ENCODE results near the gene TEX36.
"Not testable (repeated sequence)": the region's sequence is repeated elsewhere in the genome, so short reads cannot be mapped to it uniquely, and the experiment has no call there.

TEX36 gene

DNA sequence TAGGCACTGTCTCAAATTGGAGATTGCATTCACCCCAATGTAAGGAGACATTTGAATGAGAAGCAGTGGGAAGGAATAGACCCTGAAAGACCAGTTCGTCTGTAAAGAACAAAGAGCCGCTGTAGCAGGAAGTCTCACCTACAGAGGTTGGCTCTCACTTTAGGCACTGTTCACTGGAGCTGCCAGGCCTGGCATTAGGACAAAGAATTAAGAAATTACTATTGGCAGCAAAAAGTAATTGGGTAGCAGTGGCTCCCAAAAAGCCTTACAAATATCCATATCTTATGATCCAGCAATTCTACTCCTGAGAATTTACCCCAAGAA, 10.5 kb upstream of the TEX36 start:
- H3K4me3 ChIP-seq (ENCODE audit: low read length): no peak overlapping the region
- no peak for DNase-seq (ENCODE audit: low read depth, low spot score)

DNA sequence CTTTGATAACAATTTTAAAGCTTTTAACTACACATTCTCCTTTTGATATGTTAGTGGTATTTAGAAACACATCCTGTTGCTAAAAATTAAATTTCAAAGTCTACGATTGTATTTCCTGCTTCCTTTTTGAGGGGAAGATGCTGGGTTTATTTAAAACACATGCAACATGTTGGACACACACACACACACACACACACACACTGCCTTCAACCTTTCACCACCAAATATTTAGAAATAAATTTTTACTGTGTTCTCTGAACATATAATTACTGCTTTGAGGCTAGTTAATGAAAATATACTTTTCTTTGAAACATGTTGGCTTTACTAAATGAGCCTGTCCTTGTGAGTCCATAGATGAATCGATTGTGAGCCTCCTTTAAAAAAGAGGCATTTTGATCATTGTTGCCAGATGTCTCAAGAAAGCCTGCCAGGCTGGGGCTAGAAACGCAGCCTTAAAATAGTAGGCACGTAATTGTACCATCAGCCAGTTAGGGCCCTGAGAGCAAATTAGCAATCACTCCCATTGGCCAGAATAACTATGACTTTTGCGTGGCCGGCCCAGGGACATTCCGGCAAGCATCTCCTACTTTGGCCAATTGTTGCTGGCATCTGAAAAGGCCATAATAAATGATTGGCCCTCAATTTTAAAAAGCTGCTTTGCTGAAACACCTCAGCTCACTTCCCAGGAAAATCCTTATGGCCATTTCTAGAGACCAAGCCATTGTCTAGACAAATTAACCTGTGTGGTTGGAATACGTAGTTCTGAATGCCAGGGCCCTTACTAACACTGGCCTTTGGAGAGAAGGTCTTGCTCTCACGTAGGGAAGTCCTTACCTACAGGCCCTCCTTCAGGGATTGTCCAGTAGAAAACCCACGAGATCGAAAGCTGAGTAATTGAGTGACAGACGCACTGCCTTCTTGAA, 9.9 kb upstream of the TEX36 start:
- no peak overlapping the region for H3K4me3 ChIP-seq (ENCODE audit: low read length)
- peak; percentile 30 for DNase-seq (ENCODE audit: low read depth, low spot score)

DNA sequence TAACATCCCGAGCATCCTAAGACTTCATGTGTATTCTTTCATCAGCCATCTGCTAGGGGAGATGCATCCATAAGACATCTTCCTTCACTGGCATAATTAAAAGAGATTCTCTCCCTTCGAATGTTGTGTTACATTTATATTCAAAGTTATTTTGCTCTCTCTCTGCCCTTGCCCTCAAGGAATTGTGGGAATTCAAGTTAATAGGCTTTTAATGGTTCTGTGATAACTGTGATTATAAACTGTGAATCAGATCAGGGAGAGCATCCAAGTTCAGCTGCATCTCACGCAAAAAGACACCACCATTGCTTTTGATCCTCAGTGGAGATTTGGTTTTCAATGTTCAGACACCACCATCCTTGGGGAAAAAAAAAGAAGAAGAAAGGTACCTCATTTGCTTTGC, 9.2 kb upstream of the TEX36 start:
- DNase-seq (ENCODE audit: low read depth, low spot score): no peak
- no peak overlapping the region for H3K4me3 ChIP-seq (ENCODE audit: low read length)

DNA sequence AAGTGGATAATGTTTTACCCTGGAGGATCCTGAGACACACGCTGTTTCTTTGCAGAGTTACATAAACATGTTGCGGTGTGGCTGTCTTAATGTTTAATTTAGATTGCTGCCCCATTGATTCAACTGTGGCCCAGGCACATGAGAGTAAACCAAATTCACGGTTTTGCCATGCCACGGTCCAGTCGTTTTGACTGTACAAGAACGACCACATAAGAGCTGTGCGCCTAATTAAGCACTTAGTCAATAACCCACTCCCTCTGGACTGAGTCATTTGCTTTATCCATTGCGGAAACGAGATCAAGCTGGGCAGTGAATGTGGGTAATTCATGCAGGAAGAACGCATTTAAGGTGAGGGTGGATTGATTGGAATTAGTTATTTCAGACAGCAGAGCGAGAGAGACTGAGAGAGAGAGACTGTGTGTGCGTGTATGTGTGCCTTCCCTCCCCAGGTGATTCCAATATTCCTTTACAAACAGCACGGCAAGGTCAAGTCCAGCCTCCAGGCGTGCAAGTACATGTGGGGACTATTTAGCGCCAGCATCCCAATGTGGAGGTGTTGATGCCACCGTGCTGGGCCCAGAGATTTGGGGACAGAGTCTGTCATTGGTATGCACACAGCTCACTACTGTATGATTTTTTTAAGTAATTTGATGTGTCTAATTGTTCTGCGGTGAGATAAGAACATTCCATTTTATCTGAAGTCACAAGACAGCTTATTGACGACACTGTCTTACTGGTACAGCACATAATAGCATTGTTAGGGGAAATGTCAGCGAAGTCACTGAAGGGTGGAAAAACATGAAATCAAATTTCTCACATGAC, 8.4 kb upstream of the TEX36 start:
- no peak for DNase-seq (ENCODE audit: low read depth, low spot score)
- no peak overlapping the region for H3K4me3 ChIP-seq (ENCODE audit: low read length)

DNA sequence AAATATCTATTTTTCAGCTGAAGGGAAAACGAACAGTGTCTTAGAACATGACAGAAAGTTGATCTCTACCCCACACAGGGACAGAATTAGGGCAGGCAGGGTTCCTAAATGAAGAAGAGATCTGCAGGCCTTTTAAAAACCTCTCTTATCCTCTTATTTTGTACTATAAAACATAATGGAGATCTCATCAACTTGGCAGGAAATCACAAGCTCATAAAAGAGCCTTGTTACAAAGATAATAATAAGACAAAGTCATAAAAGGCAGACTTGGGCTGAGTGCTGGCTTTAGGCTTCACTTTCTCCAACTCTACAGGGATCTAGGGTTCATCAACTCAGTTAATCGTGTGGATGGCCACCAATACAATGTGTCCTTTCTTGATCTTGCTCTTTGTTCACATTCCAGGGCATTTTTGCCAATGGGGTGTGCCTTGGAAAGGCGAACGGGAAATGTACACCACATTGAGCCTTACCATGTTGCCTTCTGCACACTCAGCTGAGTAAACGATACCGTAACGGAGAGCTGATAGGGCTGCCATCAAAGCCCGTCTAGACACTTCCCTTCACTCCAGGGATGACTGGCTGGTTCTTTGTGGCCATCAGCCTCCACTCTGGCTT, 7.1 kb upstream of the TEX36 start:
- no peak for DNase-seq (ENCODE audit: low read depth, low spot score)

DNA sequence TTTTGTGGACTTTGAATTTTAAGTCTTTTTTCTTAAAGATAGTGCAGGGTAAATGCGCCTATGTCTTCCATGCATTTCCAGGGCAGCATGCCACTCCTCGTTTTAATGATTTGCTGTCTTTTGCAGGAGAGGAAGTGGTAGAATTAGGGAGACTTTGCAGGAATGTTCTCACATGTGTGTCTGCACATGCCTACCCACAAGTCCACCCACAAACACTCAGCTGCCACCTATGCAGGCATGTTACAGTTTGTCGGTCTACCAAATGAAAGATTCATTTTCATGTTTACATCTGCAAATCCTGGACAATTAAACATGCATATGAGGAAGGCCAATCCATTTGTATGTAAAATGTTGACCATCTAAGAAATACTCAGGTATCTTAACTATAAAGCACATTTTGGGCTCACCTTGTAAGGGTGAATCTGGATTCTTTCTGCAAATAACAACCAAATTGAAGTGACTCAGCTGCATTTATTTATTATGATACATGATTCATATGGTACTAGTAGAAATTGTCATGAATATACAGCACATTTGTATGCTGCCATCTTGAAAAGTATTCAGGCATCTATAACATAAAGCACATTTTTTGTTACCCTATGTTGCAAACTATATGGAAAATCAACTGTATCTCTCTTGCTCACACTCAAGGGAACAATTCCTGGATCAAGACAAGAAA, 4.7 kb upstream of the TEX36 start:
- no peak for DNase-seq (ENCODE audit: low read depth, low spot score)
- H3K4me3 ChIP-seq (ENCODE audit: low read length): no peak overlapping the region

More for the DNA sequence above, 7.1 kb upstream of the TEX36 start:
- no peak overlapping the region for H3K4me3 ChIP-seq (ENCODE audit: low read length)

DNA sequence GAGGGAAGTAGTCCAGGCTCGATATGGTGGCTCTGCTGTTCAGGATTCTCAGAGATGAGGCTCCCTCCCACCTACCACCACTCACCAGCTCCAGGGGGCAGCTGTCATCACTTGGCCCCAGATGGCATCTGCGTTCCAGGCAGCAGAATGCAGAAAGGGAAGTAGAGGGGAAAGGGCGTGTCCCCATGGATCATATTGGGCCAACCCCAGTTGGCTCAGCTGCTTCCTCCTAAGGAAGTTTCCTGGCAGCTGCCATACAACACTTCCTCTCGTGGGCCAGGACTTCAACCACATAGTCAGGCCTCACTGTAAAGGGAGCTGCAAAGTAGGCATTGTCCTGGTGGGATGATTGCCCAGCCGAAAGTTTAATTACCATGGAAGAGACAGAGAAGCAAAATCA, 1.6 kb upstream of the TEX36 start:
- no peak overlapping the region for H3K4me3 ChIP-seq (ENCODE audit: low read length)
- no peak for DNase-seq (ENCODE audit: low read depth, low spot score)

DNA sequence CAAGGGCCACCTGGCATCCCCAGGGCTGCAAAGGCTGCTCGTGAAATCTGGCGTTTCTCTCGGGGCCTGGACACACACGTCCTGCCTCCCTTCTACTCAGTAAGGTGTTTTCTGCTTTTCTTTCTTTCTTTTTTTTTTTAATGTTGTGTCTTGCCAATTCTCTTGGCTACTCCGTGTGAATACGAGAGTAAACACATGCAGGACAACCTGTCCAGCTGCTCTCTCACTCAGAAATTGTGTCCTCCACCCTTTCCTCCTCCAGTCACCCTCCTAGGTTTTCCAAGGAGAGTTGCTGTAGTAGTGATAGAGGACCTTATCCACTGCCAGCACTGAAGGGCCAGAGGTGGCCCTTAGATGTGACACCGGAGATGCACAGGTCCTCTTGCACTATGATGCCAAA, 858 bp upstream of the TEX36 start:
- DNase-seq (ENCODE audit: low read depth, low spot score): no peak
- H3K4me3 ChIP-seq (ENCODE audit: low read length): no peak overlapping the region

DNA sequence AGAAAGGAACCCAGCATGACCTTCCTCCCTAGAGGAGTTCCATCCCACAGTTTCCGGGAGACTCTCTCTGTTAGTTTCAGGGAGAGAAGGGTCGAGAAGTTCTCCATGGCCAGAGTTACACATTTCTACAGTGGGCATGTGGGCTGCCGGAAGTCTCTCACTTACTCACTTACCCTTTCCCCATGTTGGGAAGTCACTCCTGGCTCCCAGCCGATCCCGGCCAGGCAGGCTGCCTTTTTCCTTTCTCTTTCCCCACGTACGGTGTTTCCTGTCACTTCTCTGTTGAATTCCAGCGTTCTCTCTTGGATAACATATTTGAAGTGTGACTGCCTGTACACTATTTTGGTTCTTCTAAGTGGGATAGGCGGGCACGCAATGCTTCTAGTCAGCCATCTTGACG, 3.5 kb downstream of the TEX36 start:
- no peak for DNase-seq (ENCODE audit: low read depth, low spot score)
- H3K4me3 ChIP-seq (ENCODE audit: low read length): no peak overlapping the region

DNA sequence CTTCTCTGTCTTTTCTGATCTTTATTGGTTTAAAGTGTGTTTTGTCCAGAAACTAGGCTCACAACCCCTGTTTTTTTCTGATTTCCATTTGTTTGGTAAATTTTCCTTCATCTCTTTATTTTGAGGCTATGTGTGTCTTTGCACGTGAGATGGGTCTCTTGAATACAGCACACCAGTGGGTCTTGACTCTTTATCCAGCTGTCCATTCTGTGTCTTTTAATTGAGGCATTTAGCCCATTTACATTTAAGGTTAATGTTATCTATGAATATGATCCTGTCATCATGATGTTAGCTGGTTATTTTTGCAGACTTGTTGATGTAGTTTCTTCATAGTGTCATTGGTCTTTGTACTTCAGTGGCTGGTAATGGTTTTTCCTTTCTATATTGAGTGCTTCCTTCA, 10.1 kb downstream of the TEX36 start:
- DNase-seq (ENCODE audit: low read depth, low spot score): no peak
- H3K4me3 ChIP-seq (ENCODE audit: low read length): no peak overlapping the region

DNA sequence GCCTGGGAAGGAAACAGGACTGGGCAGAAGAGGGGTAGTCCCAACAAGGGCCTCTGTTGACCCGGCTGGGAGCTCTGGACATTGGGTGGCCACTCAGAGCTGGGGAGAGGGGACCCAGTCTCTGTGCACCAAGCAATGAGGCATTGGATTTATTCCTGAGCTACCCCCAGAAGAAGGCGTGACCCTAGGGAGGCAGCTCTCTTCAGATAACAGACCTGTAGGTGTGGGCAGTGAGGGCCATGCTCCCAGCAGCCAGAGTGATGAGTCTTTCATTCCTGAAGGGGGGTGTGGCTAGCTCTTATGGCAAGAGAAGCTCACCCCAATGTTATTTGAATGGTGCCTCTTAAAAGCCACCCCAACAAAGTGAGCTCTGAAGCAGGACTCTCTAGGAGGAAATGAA, 20.4 kb downstream of the TEX36 start:
- DNase-seq (ENCODE audit: low read depth, low spot score): no peak

DNA sequence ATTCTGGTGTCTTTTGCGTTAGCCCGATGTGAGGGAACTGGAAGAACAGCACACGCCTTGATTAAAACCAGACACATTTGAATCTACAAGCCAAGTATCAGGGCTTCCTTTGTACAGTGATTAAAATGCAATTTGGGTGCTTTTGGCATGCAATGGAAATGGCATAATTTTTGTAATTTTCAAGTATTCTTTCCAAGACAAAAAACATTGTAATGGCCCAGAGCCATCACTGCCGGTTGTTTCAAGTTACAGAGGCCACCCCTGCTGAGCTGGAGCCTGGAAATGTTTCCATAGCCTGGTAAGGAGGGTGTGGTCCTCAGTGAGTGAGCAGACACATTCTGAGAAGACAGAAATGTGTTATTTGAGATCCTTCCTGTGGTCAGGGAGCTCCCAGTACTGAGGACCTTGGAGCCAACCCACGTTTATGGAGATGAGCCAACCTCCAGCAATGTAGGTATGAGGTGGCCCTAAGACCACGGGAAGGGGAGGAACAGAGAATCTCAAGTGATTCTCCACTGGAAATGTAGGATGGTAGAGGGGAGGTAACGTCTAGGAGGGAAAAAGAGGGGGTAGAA, 20.9 kb downstream of the TEX36 start:
- H3K4me3 ChIP-seq (ENCODE audit: low read length): no peak overlapping the region
- no peak for DNase-seq (ENCODE audit: low read depth, low spot score)

More for the DNA sequence above, 20.4 kb downstream of the TEX36 start:
- no peak overlapping the region for H3K4me3 ChIP-seq (ENCODE audit: low read length)

DNA sequence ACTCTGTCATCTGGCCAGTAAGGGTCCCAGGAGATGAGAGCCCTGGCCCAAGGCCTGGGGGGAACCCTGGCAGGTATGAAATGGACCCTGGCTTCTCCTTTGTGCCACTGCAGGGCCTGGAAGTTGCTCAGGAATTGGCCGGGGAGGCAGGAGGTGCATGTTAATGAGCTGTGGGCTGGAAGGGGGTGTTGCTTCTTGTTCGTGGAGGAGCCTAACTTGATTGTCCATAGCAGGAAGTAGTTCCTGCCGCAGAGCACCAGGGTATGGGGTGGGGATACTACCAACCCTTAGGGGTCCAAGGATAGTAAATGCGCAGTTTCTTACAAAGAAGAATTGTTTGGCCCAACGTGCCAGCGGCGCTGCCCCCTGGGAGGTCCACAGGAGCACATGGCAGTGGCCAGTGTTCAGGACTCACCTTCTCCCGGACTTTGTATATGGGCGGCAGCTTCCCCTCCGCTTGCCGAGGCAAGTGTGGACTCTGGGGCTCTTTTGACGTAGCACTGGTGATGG, 21.5 kb downstream of the TEX36 start:
- DNase-seq (ENCODE audit: low read depth, low spot score): no peak
- no peak overlapping the region for H3K4me3 ChIP-seq (ENCODE audit: low read length)

DNA sequence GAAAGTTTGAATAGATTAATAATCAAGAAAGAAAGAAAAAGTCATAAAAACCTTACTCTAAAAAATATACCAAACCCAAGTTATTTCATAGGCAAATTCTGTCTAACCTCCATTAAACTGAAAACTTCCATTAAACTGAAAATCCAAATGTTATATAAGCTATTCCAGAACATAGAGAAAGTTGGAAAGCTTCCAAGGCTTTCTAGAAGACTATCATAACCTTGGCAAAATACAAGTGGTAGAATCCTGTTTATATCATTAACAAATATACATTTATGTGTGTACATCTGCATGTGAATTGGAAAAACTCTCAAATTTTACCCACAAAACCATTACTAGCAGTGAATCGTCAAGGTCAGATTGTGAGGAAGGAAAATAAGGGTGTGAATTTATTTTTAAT, 23.9 kb downstream of the TEX36 start:
- DNase-seq (ENCODE audit: low read depth, low spot score): no peak
- H3K4me3 ChIP-seq (ENCODE audit: low read length): no peak overlapping the region

DNA sequence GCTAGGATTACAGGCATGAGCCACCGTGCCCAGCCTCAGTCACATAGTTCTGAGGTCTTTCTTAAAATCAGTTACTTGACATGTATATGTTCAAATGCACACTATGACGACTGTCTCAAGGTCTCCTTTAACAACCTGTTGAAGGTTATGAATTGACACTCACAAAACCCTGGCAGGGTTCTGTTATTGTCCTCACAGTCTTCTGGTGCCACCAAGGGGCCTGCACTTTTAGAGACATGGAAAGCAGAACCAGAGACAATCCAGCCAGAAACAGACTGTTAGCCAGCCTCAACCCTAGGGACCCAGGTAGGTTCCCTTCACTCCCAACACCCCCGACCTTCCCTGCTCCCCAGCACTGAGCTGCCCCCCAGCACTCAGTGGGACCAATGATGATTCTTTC, 26.4 kb downstream of the TEX36 start:
- H3K4me3 ChIP-seq (ENCODE audit: low read length): no peak overlapping the region
- DNase-seq (ENCODE audit: low read depth, low spot score): no peak

DNA sequence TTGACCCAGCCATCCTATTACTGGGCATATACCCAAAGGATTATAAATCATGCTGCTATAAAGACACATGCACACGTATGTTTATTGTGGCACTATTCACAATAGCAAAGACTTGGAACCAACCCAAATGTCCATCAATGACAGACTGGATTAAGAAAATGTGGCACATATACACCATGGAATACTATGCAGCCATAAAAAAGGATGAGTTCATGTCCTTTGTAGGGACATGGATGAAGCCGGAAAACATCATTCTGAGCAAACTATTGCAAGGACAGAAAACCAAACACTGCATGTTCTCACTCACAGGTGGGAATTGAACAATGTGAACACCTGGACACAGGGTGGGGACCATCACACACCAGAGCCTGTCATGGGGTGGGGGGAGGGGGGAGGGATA, 29.9 kb downstream of the TEX36 start:
- DNase-seq (ENCODE audit: low read depth, low spot score); H3K4me3 ChIP-seq (ENCODE audit: low read length): not testable (repeated sequence)

DNA sequence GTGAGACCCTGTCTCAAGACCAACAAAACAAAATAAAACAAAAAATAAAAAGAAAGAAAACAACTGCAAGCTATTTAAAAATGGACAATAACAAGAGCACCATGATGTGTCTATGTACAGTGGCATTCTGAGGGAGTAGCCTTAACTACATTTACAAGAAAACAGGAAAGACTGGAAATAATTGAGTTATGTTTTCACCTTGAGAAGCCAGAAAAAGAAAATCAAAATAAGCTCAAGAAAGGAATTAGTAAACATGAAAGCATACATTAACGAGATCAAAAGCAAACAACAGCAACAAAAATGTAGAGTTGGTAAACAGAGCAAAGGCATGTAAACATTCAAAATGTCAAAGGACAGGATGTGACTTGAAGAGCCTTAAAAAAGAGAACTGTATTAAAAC, 36.7 kb downstream of the TEX36 start:
- no peak overlapping the region for H3K4me3 ChIP-seq (ENCODE audit: low read length)
- DNase-seq (ENCODE audit: low read depth, low spot score): no peak

DNA sequence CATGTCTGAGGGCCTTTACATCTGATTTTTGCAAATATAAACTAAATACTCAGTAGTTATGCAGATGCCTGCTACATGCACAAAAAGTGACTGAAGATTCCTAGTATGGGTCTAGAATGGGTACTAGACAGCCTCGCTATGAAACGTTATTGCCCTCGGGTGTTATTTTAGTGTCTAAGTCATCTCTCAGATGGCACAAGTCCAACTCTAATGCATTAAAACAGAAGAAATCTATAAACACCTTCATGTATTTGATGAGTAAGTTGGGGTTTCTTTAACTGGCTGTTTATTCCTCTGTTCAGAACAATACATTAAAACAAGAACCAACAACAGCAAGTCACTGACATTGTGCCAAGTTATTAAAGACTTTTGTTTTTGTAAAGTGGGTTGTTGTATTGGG, 41.6 kb downstream of the TEX36 start:
- no peak overlapping the region for H3K4me3 ChIP-seq (ENCODE audit: low read length)
- DNase-seq (ENCODE audit: low read depth, low spot score): no peak

DNA sequence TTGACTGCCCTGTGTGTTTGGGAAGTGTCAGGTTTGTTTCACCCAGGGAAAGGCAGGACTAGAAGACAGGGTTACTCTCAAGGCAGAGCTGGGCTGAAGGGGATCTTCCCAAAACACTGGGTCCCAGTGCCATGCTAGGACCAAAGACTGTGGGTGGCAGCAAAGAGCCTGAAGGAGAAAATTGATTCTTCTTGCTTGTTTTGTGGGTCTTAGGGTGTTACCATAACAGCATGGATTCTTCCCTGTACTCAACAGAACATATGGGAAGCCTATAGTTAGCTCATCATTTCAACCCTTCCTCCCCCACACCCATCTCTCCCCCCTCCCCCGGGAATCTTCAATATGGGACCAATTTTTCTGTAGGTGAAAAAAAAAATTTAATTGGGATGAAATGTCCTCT, 42.3 kb downstream of the TEX36 start:
- DNase-seq (ENCODE audit: low read depth, low spot score): no peak
- H3K4me3 ChIP-seq (ENCODE audit: low read length): no peak overlapping the region

All from Jurkat, Clone E6-1 (cell line).